H1 (cell line): ENCODE data around the gene MBD4. TPM values are rescaled to one million over a fixed set of nuclear protein-coding genes. Genes with fewer than 3 reads are reported as not detected.

ENCODE experiments used
- GABPA ChIP-seq: IDR thresholded peaks from 2 replicates; pipeline ENCODE4 v1.6.1; 2011; ENCODE audit warnings: mild to moderate bottlenecking, low read length, moderate library complexity, borderline replicate concordance; ENCODE audit not compliant: insufficient read depth
- polyA plus RNA-seq, 7 experiments: library from polyadenylated mRNA; depleted of rRNA in 3 of 7; stranded (reverse) in 5 of 7; unstranded in 2 of 7; fragments of >200 nt in 5 of 7; fragments of 200-250 nt in 2 of 7; gene quantifications; 1 replicate in 5 of 7; 2 replicates in 1 of 7; 4 replicates in 1 of 7; pipeline versions ENCODE4 v1.2.1 to v1.2.3, GENCODE V29; 2011 to 2013; ENCODE audit warnings: missing spikeins in 2 of 7, mixed read lengths in 2 of 7
- total RNA-seq: library from RNA; stranded (reverse); fragmentation: NEBNext Ultra II Directional; extraction: Animal tissue kit (Norgen Biotek cat#: 25700); gene quantifications from 2 replicates; pipeline ENCODE4 v1.2.1, GENCODE V29; 2021

MBD4 gene
- total and polyA plus RNA-seq, 2 of the 8 experiments (the other 6 are each of a cell fraction or from before 2014, with no cell fraction given) = 11.2 to 35.8 TPM

- no peak for TF ChIP-seq GABPA
Measured at GRCh38 chr3:129415378-129415777, 24.4 kb downstream of the MBD4 start (continued).
